ENCODE measurements around the gene VIM.
"Not testable (repeated sequence)": the region's sequence is repeated elsewhere in the genome, so short reads cannot be mapped to it uniquely, and the experiment has no call there.

The VIM gene

GRCh38 chr10:17249820-17250219 is 21.8 kb downstream of the VIM start:
- Mint-ChIP-seq H3K4me1 (ENCODE audit: low read depth) (no peaks in the 10 kb centered on the region), H3K36me3 (ENCODE audit: low read depth) (no peaks in the 10 kb centered on the region), H3K9me3 (no peaks in the 10 kb centered on the region), H3K27ac (no peak overlapping the region), H3K27me3 (no peaks in the 10 kb centered on the region), H3K4me3 (no peak overlapping the region)
- no peak for DNase-seq

GRCh38 chr10:17250736-17251135 is 22.7 kb downstream of the VIM start:
- no peak for DNase-seq
- Mint-ChIP-seq H3K36me3 (ENCODE audit: low read depth) (no peaks in the 10 kb centered on the region), H3K4me1 (ENCODE audit: low read depth) (peaks cover 3% of the 10 kb centered on the region), H3K27me3 (no peaks in the 10 kb centered on the region), H3K27ac (no peak overlapping the region), H3K4me3 (no peak overlapping the region), H3K9me3 (no peaks in the 10 kb centered on the region)

- H3K36me3 Mint-ChIP-seq (ENCODE audit: low read depth); H3K27me3 Mint-ChIP-seq; H3K9me3 Mint-ChIP-seq; DNase-seq; H3K27ac Mint-ChIP-seq; H3K4me1 Mint-ChIP-seq (ENCODE audit: low read depth); H3K4me3 Mint-ChIP-seq: not testable (repeated sequence)
Measured at GRCh38 chr10:17254543-17255050, 26.6 kb downstream of the VIM start.

GRCh38 chr10:17255512-17255911 is 27.5 kb downstream of the VIM start:
- Mint-ChIP-seq H3K27ac (no peak overlapping the region), H3K4me3 (no peak overlapping the region), H3K4me1 (ENCODE audit: low read depth) (peaks cover 7% of the 10 kb centered on the region), H3K36me3 (ENCODE audit: low read depth) (no peaks in the 10 kb centered on the region), H3K9me3 (no peaks in the 10 kb centered on the region), H3K27me3 (no peaks in the 10 kb centered on the region)
- DNase-seq: no peak

- H3K36me3 Mint-ChIP-seq (ENCODE audit: low read depth): no peaks in the 10 kb centered on the region
- H3K9me3 Mint-ChIP-seq: no peaks in the 10 kb centered on the region
- peaks cover 7% of the 10 kb centered on the region for H3K4me1 Mint-ChIP-seq (ENCODE audit: low read depth)
- no peak overlapping the region for H3K27ac Mint-ChIP-seq
- DNase-seq: no peak
- H3K27me3 Mint-ChIP-seq: no peaks in the 10 kb centered on the region
- no peak overlapping the region for H3K4me3 Mint-ChIP-seq
Measured at GRCh38 chr10:17256051-17256450, 28.0 kb downstream of the VIM start.

GRCh38 chr10:17256627-17257026 is 28.6 kb downstream of the VIM start:
- Mint-ChIP-seq H3K9me3 (peaks cover under 1% of the 10 kb centered on the region), H3K4me1 (ENCODE audit: low read depth) (peaks cover 7% of the 10 kb centered on the region), H3K27me3 (no peaks in the 10 kb centered on the region), H3K4me3 (no peak overlapping the region), H3K36me3 (ENCODE audit: low read depth) (no peaks in the 10 kb centered on the region), H3K27ac (no peak overlapping the region)
- no peak for DNase-seq

GRCh38 chr10:17257466-17258321 is 29.7 kb downstream of the VIM start:
- Mint-ChIP-seq H3K4me1 (ENCODE audit: low read depth) (peaks cover 7% of the 10 kb centered on the region), H3K36me3 (ENCODE audit: low read depth) (no peaks in the 10 kb centered on the region), H3K27ac (no peak overlapping the region), H3K9me3 (peaks cover 6% of the 10 kb centered on the region), H3K4me3 (no peak overlapping the region), H3K27me3 (no peaks in the 10 kb centered on the region)
- DNase-seq: no peak

GRCh38 chr10:17262502-17262901 is 34.5 kb downstream of the VIM start:
- Mint-ChIP-seq H3K9me3 (peaks cover 26% of the 10 kb centered on the region), H3K27ac (no peak overlapping the region), H3K27me3 (peaks cover 4% of the 10 kb centered on the region), H3K4me3 (no peak overlapping the region), H3K36me3 (ENCODE audit: low read depth) (peaks cover 7% of the 10 kb centered on the region), H3K4me1 (ENCODE audit: low read depth) (peaks cover 2% of the 10 kb centered on the region)
- DNase-seq: no peak

- Mint-ChIP-seq H3K27ac (no peak overlapping the region), H3K9me3 (peaks cover 26% of the 10 kb centered on the region), H3K27me3 (peaks cover 11% of the 10 kb centered on the region), H3K4me3 (no peak overlapping the region), H3K36me3 (ENCODE audit: low read depth) (peaks cover 7% of the 10 kb centered on the region), H3K4me1 (ENCODE audit: low read depth) (no peaks in the 10 kb centered on the region)
- DNase-seq: no peak
Measured at GRCh38 chr10:17263580-17263979, 35.5 kb downstream of the VIM start.

GRCh38 chr10:17265468-17265867 is 37.4 kb downstream of the VIM start:
- no peaks in the 10 kb centered on the region for H3K4me1 Mint-ChIP-seq (ENCODE audit: low read depth)
- no peak for DNase-seq
- H3K27ac Mint-ChIP-seq: no peak overlapping the region
- H3K36me3 Mint-ChIP-seq (ENCODE audit: low read depth): peaks cover 7% of the 10 kb centered on the region
- H3K27me3 Mint-ChIP-seq: peaks cover 11% of the 10 kb centered on the region
- no peak overlapping the region for H3K4me3 Mint-ChIP-seq
- H3K9me3 Mint-ChIP-seq: peaks cover 26% of the 10 kb centered on the region

- DNase-seq; H3K4me3 Mint-ChIP-seq; H3K27ac Mint-ChIP-seq; H3K36me3 Mint-ChIP-seq (ENCODE audit: low read depth); H3K4me1 Mint-ChIP-seq (ENCODE audit: low read depth): not testable (repeated sequence)
- Mint-ChIP-seq H3K27me3 (peaks cover 11% of the 10 kb centered on the region), H3K9me3 (peaks cover 26% of the 10 kb centered on the region)
Measured at GRCh38 chr10:17266549-17266948, 38.5 kb downstream of the VIM start.

- H3K27me3 Mint-ChIP-seq: peaks cover 7% of the 10 kb centered on the region
- no peak for DNase-seq
- no peaks in the 10 kb centered on the region for H3K36me3 Mint-ChIP-seq (ENCODE audit: low read depth)
- no peak overlapping the region for H3K4me3 Mint-ChIP-seq
- H3K4me1 Mint-ChIP-seq (ENCODE audit: low read depth): peaks cover 4% of the 10 kb centered on the region
- H3K27ac Mint-ChIP-seq: no peak overlapping the region
- peaks cover 3% of the 10 kb centered on the region for H3K9me3 Mint-ChIP-seq
Measured at GRCh38 chr10:17272648-17273047, 44.6 kb downstream of the VIM start.

GRCh38 chr10:17273403-17273802 is 45.4 kb downstream of the VIM start:
- no peaks in the 10 kb centered on the region for H3K36me3 Mint-ChIP-seq (ENCODE audit: low read depth)
- no peak overlapping the region for H3K4me3 Mint-ChIP-seq
- H3K27me3 Mint-ChIP-seq: peaks cover under 1% of the 10 kb centered on the region
- H3K27ac Mint-ChIP-seq: no peak overlapping the region
- no peak for DNase-seq
- H3K9me3 Mint-ChIP-seq: peaks cover 3% of the 10 kb centered on the region
- peaks cover 4% of the 10 kb centered on the region for H3K4me1 Mint-ChIP-seq (ENCODE audit: low read depth)

- peaks cover 4% of the 10 kb centered on the region for H3K4me1 Mint-ChIP-seq (ENCODE audit: low read depth)
- peaks cover 4% of the 10 kb centered on the region for H3K27me3 Mint-ChIP-seq
- H3K36me3 Mint-ChIP-seq (ENCODE audit: low read depth): no peaks in the 10 kb centered on the region
- DNase-seq: no peak
- no peak overlapping the region for H3K4me3 Mint-ChIP-seq
- no peak overlapping the region for H3K27ac Mint-ChIP-seq
- H3K9me3 Mint-ChIP-seq: peaks cover 15% of the 10 kb centered on the region
Measured at GRCh38 chr10:17276756-17277424, 48.8 kb downstream of the VIM start.

- no peak overlapping the region for H3K27ac Mint-ChIP-seq
- no peak overlapping the region for H3K4me3 Mint-ChIP-seq
- no peaks in the 10 kb centered on the region for H3K4me1 Mint-ChIP-seq (ENCODE audit: low read depth)
- DNase-seq: no peak
- H3K36me3 Mint-ChIP-seq (ENCODE audit: low read depth): no peaks in the 10 kb centered on the region
- H3K9me3 Mint-ChIP-seq: peaks cover 18% of the 10 kb centered on the region
- peaks cover 7% of the 10 kb centered on the region for H3K27me3 Mint-ChIP-seq
Measured at GRCh38 chr10:17278607-17279240, 50.7 kb downstream of the VIM start.

All from activated T-cell treated with anti-CD3 and anti-CD28 coated beads, Interleukin-2, amount 50 U/mL, for 24 hours (primary cell).